Measurements from ENCODE around the gene MCF2L.

MCF2L gene

DNA sequence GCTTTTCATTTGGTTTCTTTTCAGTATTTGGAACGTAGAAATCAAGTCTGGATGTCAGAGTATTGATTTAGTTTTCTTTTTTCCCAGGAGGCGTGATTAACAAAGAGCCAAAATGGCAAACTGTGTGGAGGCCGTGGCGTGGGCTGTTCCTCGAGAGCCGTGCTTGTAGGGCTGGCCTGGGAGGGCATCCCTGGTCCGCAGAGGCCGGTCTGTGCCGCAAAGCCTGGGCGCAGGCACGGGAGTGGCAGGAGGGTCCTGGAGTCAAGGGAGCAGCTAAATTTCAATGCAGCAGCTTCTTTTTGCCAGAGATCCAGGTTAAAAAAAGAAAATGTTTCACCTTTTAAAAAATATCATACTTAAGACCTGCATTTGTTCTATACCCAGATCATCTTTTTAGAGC lies 13.1 kb upstream of the MCF2L start:
- no peak for FAIRE-seq
- TF ChIP-seq POU2F2 (IDR thresholded peaks at IDR 0.05; ENCODE audit: low read depth, low read length) = no peak
- no peak for TF ChIP-seq PAX5 (IDR thresholded peaks at IDR 0.05; ENCODE audit: insufficient read depth, low read length, severe bottlenecking)
- TF ChIP-seq TAF1 (IDR thresholded peaks at IDR 0.05; ENCODE audit: low read depth, low read length) = no peak
- TF ChIP-seq POLR2A (IDR thresholded peaks at IDR 0.05; ENCODE audit: low read depth, low read length) = no peak
- TF ChIP-seq SPI1 (IDR thresholded peaks at IDR 0.05; ENCODE audit: low read depth, low read length) = no peak
- TF ChIP-seq POLR2AphosphoS5 (IDR thresholded peaks at IDR 0.05; ENCODE audit: low read depth, low read length) = no peak

GRCh38 chr13:112956571-112957294 lies 12.3 kb upstream of the MCF2L start:
- TF ChIP-seq POU2F2 (IDR thresholded peaks at IDR 0.05; ENCODE audit: low read depth, low read length) = no peak
- TF ChIP-seq SPI1 (IDR thresholded peaks at IDR 0.05; ENCODE audit: low read depth, low read length) = no peak
- no peak for TF ChIP-seq POLR2AphosphoS5 (IDR thresholded peaks at IDR 0.05; ENCODE audit: low read depth, low read length)
- DNase-seq (ENCODE audit: insufficient read length, low spot score) (no peak), FAIRE-seq (no peak)

More for the DNA sequence above, 13.1 kb upstream of the MCF2L start:
- no peak for DNase-seq (ENCODE audit: insufficient read length, low spot score)

GRCh38 chr13:112957295-112957677 lies 11.7 kb upstream of the MCF2L start:
- DNase-seq (ENCODE audit: insufficient read length, low spot score) = no peak
- no peak for FAIRE-seq

DNA sequence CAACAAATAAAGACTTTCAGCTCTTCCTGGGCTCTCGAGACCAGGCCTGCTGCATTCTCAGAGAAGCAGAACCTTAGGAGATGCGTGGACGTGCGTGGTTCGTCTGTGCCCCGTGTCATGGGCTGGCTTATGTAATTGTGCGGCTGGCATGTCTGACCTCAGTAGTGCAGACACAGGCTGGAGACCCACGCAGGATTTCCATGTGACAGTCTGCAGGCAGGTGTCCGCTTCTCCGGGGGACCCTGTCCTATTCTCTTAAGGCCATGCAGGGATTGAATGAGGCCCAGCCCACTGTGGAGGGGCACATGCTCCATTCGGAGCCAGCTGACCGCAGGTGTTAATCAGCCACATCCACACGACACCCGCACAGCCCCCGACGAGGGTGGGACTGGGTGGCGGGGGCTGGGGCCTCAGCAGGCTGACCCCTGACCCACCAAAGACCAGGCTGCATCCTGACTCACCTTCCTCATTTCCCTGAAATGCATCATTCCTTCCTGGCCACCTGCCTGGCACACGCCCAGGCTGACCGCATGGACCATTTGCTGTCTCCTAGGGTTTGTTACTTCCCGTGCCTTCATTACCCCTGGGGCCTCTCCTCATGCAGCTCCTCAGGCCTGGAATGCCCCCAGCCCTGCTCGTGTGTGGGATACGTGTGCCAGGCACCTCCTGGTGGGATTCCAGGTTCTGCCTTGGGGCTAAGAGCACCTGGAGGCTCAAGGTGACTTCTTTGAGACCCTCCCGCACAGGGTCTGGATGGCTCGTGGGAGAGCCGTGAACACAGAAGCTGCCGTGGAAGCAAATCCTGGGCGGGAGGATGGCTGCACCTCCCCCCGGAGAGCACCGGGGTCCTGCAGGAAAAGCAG lies 10.7 kb upstream of the MCF2L start:
- FAIRE-seq (no peak), DNase-seq (ENCODE audit: insufficient read length, low spot score) (no peak)
- no peak for TF ChIP-seq POLR2A (IDR thresholded peaks at IDR 0.05; ENCODE audit: low read depth, low read length)
- no peak for TF ChIP-seq POLR2AphosphoS5 (IDR thresholded peaks at IDR 0.05; ENCODE audit: low read depth, low read length)
- TF ChIP-seq TAF1 (IDR thresholded peaks at IDR 0.05; ENCODE audit: low read depth, low read length) = no peak
- TF ChIP-seq POU2F2 (IDR thresholded peaks at IDR 0.05; ENCODE audit: low read depth, low read length) = no peak
- TF ChIP-seq PAX5 (IDR thresholded peaks at IDR 0.05; ENCODE audit: insufficient read depth, low read length, severe bottlenecking) = no peak
- no peak for TF ChIP-seq SPI1 (IDR thresholded peaks at IDR 0.05; ENCODE audit: low read depth, low read length)

More at GRCh38 chr13:112957295-112957677, 11.7 kb upstream of the MCF2L start:
- TF ChIP-seq POLR2AphosphoS5 (IDR thresholded peaks at IDR 0.05; ENCODE audit: low read depth, low read length) (no peak), POLR2A (IDR thresholded peaks at IDR 0.05; ENCODE audit: low read depth, low read length) (no peak), PAX5 (IDR thresholded peaks at IDR 0.05; ENCODE audit: insufficient read depth, low read length, severe bottlenecking) (no peak), TAF1 (IDR thresholded peaks at IDR 0.05; ENCODE audit: low read depth, low read length) (no peak), SPI1 (IDR thresholded peaks at IDR 0.05; ENCODE audit: low read depth, low read length) (no peak), POU2F2 (IDR thresholded peaks at IDR 0.05; ENCODE audit: low read depth, low read length) (no peak)

GRCh38 chr13:112959206-112959605 lies 9.8 kb upstream of the MCF2L start:
- DNase-seq (ENCODE audit: insufficient read length, low spot score) = no peak
- no peak for FAIRE-seq

GRCh38 chr13:112959701-112960542 lies 9.1 kb upstream of the MCF2L start:
- DNase-seq (ENCODE audit: insufficient read length, low spot score) (no peak), FAIRE-seq (no peak)
- TF ChIP-seq POLR2AphosphoS5 (IDR thresholded peaks at IDR 0.05; ENCODE audit: low read depth, low read length) (no peak), POU2F2 (IDR thresholded peaks at IDR 0.05; ENCODE audit: low read depth, low read length) (no peak), POLR2A (IDR thresholded peaks at IDR 0.05; ENCODE audit: low read depth, low read length) (no peak), TAF1 (IDR thresholded peaks at IDR 0.05; ENCODE audit: low read depth, low read length) (no peak), SPI1 (IDR thresholded peaks at IDR 0.05; ENCODE audit: low read depth, low read length) (no peak), PAX5 (IDR thresholded peaks at IDR 0.05; ENCODE audit: insufficient read depth, low read length, severe bottlenecking) (no peak)

More at GRCh38 chr13:112959206-112959605, 9.8 kb upstream of the MCF2L start:
- TF ChIP-seq PAX5 (IDR thresholded peaks at IDR 0.05; ENCODE audit: insufficient read depth, low read length, severe bottlenecking) (no peak), SPI1 (IDR thresholded peaks at IDR 0.05; ENCODE audit: low read depth, low read length) (no peak), POLR2AphosphoS5 (IDR thresholded peaks at IDR 0.05; ENCODE audit: low read depth, low read length) (no peak), POU2F2 (IDR thresholded peaks at IDR 0.05; ENCODE audit: low read depth, low read length) (no peak), POLR2A (IDR thresholded peaks at IDR 0.05; ENCODE audit: low read depth, low read length) (no peak), TAF1 (IDR thresholded peaks at IDR 0.05; ENCODE audit: low read depth, low read length) (no peak)

GRCh38 chr13:112960706-112961105 lies 8.3 kb upstream of the MCF2L start:
- FAIRE-seq (no peak), DNase-seq (ENCODE audit: insufficient read length, low spot score) (no peak)
- TF ChIP-seq POLR2AphosphoS5 (IDR thresholded peaks at IDR 0.05; ENCODE audit: low read depth, low read length) (no peak), PAX5 (IDR thresholded peaks at IDR 0.05; ENCODE audit: insufficient read depth, low read length, severe bottlenecking) (no peak), SPI1 (IDR thresholded peaks at IDR 0.05; ENCODE audit: low read depth, low read length) (no peak), POLR2A (IDR thresholded peaks at IDR 0.05; ENCODE audit: low read depth, low read length) (no peak), POU2F2 (IDR thresholded peaks at IDR 0.05; ENCODE audit: low read depth, low read length) (no peak), TAF1 (IDR thresholded peaks at IDR 0.05; ENCODE audit: low read depth, low read length) (no peak)

- no peak for FAIRE-seq
- TF ChIP-seq SPI1 (IDR thresholded peaks at IDR 0.05; ENCODE audit: low read depth, low read length) = no peak
Observed at GRCh38 chr13:112961457-112962369, 7.3 kb upstream of the MCF2L start.

More at GRCh38 chr13:112961457-112962369, 7.3 kb upstream of the MCF2L start:
- no peak for DNase-seq (ENCODE audit: insufficient read length, low spot score)

All from GM12891 (cell line).